ENCODE measurements around the gene FAM222A.

FAM222A gene

GRCh38 chr12:109813810-109814416 is 100.3 kb downstream of the FAM222A start:
- TF ChIP-seq CTCF (IDR thresholded peaks at IDR 0.05; ENCODE audit: control insufficient read depth, insufficient read depth, low read depth, low read length, missing control alignments), result no peak
- no peak for DNase-seq (ENCODE audit: low read depth)
- no peak overlapping the region for H3K4me3 ChIP-seq (ENCODE audit: control insufficient read depth, low read depth, low read length)

DNA sequence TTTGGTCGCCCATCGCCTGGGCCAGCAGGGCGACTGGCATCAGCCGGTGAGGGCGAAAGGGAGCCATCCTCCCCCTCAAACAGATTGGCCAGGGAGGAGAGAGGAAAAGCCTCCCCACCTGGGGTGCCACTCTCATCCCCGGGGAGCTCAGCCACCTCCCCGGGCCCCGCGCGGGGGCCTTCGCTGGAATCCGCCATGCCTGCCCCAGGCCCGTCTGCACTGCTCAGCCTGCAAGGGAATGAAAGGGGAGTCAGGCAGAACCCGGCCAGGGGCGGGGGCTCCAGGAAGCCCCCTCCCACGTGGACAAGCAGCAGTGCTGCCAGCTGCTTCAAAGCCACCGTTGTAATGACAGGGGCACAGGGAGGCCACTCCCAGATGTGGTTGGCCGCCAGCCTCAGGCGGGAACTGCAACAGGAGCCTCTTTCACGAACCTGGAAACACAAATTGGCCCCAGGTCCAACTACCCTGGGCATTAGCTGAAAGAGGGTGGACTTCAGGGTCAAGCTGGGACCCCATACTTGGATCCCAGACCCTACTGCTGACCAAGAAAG is 101.0 kb downstream of the FAM222A start:
- DNase-seq (ENCODE audit: low read depth), result no peak
- no peak for TF ChIP-seq CTCF (IDR thresholded peaks at IDR 0.05; ENCODE audit: control insufficient read depth, insufficient read depth, low read depth, low read length, missing control alignments)
- no peak overlapping the region for H3K4me3 ChIP-seq (ENCODE audit: control insufficient read depth, low read depth, low read length)

DNA sequence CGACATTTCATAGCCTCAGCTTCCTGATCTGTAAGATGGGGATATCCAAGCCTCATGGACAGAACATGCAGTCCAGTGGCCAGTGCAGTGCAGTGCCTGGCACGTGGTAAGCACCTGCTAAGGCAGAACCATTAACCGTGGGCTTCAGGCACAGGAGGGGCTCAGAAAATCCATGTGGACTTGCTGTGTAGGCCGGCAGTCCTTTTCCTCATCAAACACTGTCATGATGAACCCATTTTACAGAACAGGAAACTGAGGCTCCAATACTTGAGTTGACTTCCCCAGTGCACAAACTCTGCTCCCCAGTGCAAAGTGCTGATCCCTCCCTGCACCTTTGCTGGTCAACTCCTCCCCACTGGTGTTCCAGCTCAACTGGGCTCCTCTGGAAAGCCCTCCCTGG is 101.6 kb downstream of the FAM222A start:
- TF ChIP-seq CTCF (IDR thresholded peaks at IDR 0.05; ENCODE audit: control insufficient read depth, insufficient read depth, low read depth, low read length, missing control alignments), result no peak
- no peak overlapping the region for H3K4me3 ChIP-seq (ENCODE audit: control insufficient read depth, low read depth, low read length)
- no peak for DNase-seq (ENCODE audit: low read depth)

- DNase-seq (ENCODE audit: low read depth), result no peak
- TF ChIP-seq CTCF (IDR thresholded peaks at IDR 0.05; ENCODE audit: control insufficient read depth, insufficient read depth, low read depth, low read length, missing control alignments), result no peak
- no peak overlapping the region for H3K4me3 ChIP-seq (ENCODE audit: control insufficient read depth, low read depth, low read length)
These were observed 102.4 kb downstream of the FAM222A start for GRCh38 chr12:109815757-109816617.

- no peak overlapping the region for H3K4me3 ChIP-seq (ENCODE audit: control insufficient read depth, low read depth, low read length)
- no peak for DNase-seq (ENCODE audit: low read depth)
- TF ChIP-seq CTCF (IDR thresholded peaks at IDR 0.05; ENCODE audit: control insufficient read depth, insufficient read depth, low read depth, low read length, missing control alignments), result no peak
These were observed 103.2 kb downstream of the FAM222A start for GRCh38 chr12:109816870-109817269.

- no peak overlapping the region for H3K4me3 ChIP-seq (ENCODE audit: control insufficient read depth, low read depth, low read length)
- DNase-seq (ENCODE audit: low read depth), result no peak
- TF ChIP-seq CTCF (IDR thresholded peaks at IDR 0.05; ENCODE audit: control insufficient read depth, insufficient read depth, low read depth, low read length, missing control alignments), result no peak
These were observed 104.1 kb downstream of the FAM222A start for GRCh38 chr12:109817627-109818231.
